Measurements from ENCODE around the gene RHOT1. TPM values are rescaled to one million over a fixed set of nuclear protein-coding genes. Genes with fewer than 3 reads are reported as not detected.

The RHOT1 gene
- total RNA-seq, 1 experiment from 2014 or later: 23.0 TPM

- intact Hi-C loops (cut with micrococcal nuclease; ENCODE audit: unreplicated experiment): no loop called here
- H3K4me1 Mint-ChIP-seq (ENCODE audit: low read depth, unreplicated experiment): no peaks in the 10 kb centered on the region
- TF ChIP-seq CTCF (IDR thresholded peaks at IDR 0.05; ENCODE audit: unreplicated experiment): no peak
- peaks cover 6% of the 10 kb centered on the region for H3K36me3 Mint-ChIP-seq (ENCODE audit: insufficient read depth, unreplicated experiment)
- H3K9me3 Mint-ChIP-seq (ENCODE audit: low read depth, unreplicated experiment): no peaks in the 10 kb centered on the region
- no TSS peak for BruUV-seq (replicated peaks)
- CTCF ChIA-PET: interaction anchor here (0.7 kb wide), 3 partner anchors 74 to 173 kb away, joined by 5 to 7 read pairs (median 6); no protein-coding TSS in a partner anchor
- H3K27ac Mint-ChIP-seq (ENCODE audit: unreplicated experiment): no peak overlapping the region
- DNase-seq: no peak
- H3K27me3 Mint-ChIP-seq (ENCODE audit: unreplicated experiment): no peaks in the 10 kb centered on the region
- H3K4me3 Mint-ChIP-seq (ENCODE audit: low read depth, unreplicated experiment): no peak overlapping the region
These were observed 50.1 kb downstream of the RHOT1 start for GRCh38 chr17:32192379-32192778.

GRCh38 chr17:32197987-32198386, 55.7 kb downstream of the RHOT1 start:
- intact Hi-C loops (cut with micrococcal nuclease; ENCODE audit: unreplicated experiment): no loop called here
- no peak for TF ChIP-seq CTCF (IDR thresholded peaks at IDR 0.05; ENCODE audit: unreplicated experiment)
- CTCF ChIA-PET: no interaction called here
- H3K4me3 Mint-ChIP-seq (ENCODE audit: low read depth, unreplicated experiment): no peak overlapping the region
- BruUV-seq (replicated peaks): no TSS peak
- H3K9me3 Mint-ChIP-seq (ENCODE audit: low read depth, unreplicated experiment): no peaks in the 10 kb centered on the region
- no peaks in the 10 kb centered on the region for H3K27me3 Mint-ChIP-seq (ENCODE audit: unreplicated experiment)
- DNase-seq: no peak
- peaks cover 6% of the 10 kb centered on the region for H3K36me3 Mint-ChIP-seq (ENCODE audit: insufficient read depth, unreplicated experiment)
- no peaks in the 10 kb centered on the region for H3K4me1 Mint-ChIP-seq (ENCODE audit: low read depth, unreplicated experiment)
- H3K27ac Mint-ChIP-seq (ENCODE audit: unreplicated experiment): no peak overlapping the region

DNA sequence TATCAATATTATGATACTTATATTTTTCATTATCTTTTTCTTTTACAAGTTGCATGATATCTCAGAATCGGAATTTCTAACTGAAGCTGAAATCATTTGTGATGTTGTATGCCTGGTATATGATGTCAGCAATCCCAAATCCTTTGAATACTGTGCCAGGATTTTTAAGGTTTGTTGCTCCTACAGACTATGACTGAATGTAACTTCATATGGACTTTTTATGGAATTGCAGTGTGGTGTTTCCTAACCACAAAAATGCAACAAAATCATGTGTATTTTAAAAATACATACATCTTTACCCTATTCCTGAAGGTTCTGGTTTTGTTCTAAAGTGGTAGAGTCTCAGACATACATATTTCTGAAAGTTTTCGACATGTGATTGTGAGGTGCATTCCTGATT, 64.6 kb downstream of the RHOT1 start:
- BruUV-seq (replicated peaks): no TSS peak
- Mint-ChIP-seq H3K4me1 (ENCODE audit: low read depth, unreplicated experiment) (peaks cover 13% of the 10 kb centered on the region), H3K27ac (ENCODE audit: unreplicated experiment) (no peak overlapping the region), H3K4me3 (ENCODE audit: low read depth, unreplicated experiment) (no peak overlapping the region), H3K36me3 (ENCODE audit: insufficient read depth, unreplicated experiment) (peaks cover 7% of the 10 kb centered on the region), H3K27me3 (ENCODE audit: unreplicated experiment) (no peaks in the 10 kb centered on the region), H3K9me3 (ENCODE audit: low read depth, unreplicated experiment) (no peaks in the 10 kb centered on the region)
- no peak for TF ChIP-seq CTCF (IDR thresholded peaks at IDR 0.05; ENCODE audit: unreplicated experiment)
- DNase-seq: no peak
- intact Hi-C loops (cut with micrococcal nuclease; ENCODE audit: unreplicated experiment): no loop called here
- CTCF ChIA-PET: interaction anchor here (0.6 kb wide), 2 partner anchors 20 to 64 kb away, joined by 3 read pairs; no protein-coding TSS in a partner anchor

DNA sequence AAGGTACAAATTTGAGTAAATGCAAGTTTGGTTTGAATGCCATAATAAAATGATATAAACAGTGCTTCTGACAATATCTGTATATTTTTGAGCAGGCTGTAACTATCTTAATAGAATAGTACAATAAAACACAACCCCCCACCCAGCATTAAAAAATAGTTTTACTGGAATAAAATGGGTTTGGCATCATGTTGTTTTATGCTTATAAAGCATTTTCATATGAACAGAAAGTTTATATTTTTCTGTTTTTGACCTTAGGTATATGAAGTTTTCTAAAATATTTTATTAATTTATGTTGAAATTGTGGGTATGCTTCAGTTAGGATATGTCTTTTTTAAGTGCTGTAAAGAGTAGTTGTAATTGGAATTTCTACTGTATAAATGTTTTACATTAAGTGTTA, 66.1 kb downstream of the RHOT1 start:
- Mint-ChIP-seq H3K27me3 (ENCODE audit: unreplicated experiment) (no peaks in the 10 kb centered on the region), H3K4me1 (ENCODE audit: low read depth, unreplicated experiment) (peaks cover 13% of the 10 kb centered on the region), H3K4me3 (ENCODE audit: low read depth, unreplicated experiment) (no peak overlapping the region), H3K9me3 (ENCODE audit: low read depth, unreplicated experiment) (no peaks in the 10 kb centered on the region), H3K27ac (ENCODE audit: unreplicated experiment) (no peak overlapping the region), H3K36me3 (ENCODE audit: insufficient read depth, unreplicated experiment) (peaks cover 7% of the 10 kb centered on the region)
- no peak for DNase-seq
- intact Hi-C loops (cut with micrococcal nuclease; ENCODE audit: unreplicated experiment): no loop called here
- no peak for TF ChIP-seq CTCF (IDR thresholded peaks at IDR 0.05; ENCODE audit: unreplicated experiment)
- CTCF ChIA-PET: no interaction called here
- no TSS peak for BruUV-seq (replicated peaks)
